Measurements from ENCODE around the gene ZNF428. TPM values are rescaled to one million over a fixed set of nuclear protein-coding genes. Genes with fewer than 3 reads are reported as not detected.

The ZNF428 gene
- total RNA-seq, 3 donors from 2014 or later (not counting 1 experiment from before 2014, with no cell fraction given), result 36.3 to 50.5 (median 37.6) TPM

DNA sequence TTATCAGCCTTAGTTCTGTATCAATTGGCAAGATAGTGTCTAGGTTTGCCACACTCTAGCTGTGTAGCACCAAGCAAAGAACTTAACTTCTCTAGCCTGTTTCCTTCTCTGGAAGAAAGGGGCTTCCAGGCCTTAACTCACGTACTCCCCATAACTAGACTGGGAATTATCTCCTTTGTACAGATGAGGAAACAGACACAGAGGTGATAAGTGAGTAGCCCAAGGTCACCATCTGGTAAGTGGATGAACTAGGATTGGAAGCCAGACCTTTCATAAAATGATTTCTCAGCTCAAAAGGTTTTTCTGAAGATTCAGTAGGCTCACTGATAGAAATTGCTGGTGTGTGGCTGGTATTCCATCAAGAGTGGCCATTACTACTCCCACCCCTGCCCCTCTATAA is 3.1 kb downstream of the ZNF428 start:
- no peaks in the 10 kb centered on the region for H3K36me3 Mint-ChIP-seq
- no peak for ATAC-seq
- H3K4me3 Mint-ChIP-seq, result no peak overlapping the region
- Histone ChIP-seq H3K27ac (ENCODE audit: low read length) (no peak overlapping the region), H3K4me3 (ENCODE audit: low read length) (no peak overlapping the region), H3K36me3 (ENCODE audit: control insufficient read depth, insufficient read depth, low read length) (peaks cover 18% of the 10 kb centered on the region), H3K9me3 (ENCODE audit: control insufficient read depth, insufficient read depth, low read length) (no peaks in the 10 kb centered on the region), H3K27me3 (ENCODE audit: control insufficient read depth, insufficient read depth, low read length) (no peaks in the 10 kb centered on the region), H3K4me1 (ENCODE audit: control insufficient read depth, insufficient read depth, low read length) (peaks cover 18% of the 10 kb centered on the region)
- WGBS (ENCODE audit: insufficient coverage), result no CpG with 5 or more reads among the region's 1 CpG
- DNase-seq, result no peak
- no peaks in the 10 kb centered on the region for H3K9me3 Mint-ChIP-seq
- H3K27me3 Mint-ChIP-seq (ENCODE audit: low read depth in 2 of 2), result no peaks in the 10 kb centered on the region
- intact Hi-C loops (cut with micrococcal nuclease), result no loop called here
- H3K4me1 Mint-ChIP-seq, result peaks cover 46 to 75% of the 10 kb centered on the region in 2 donors
- TF ChIP-seq, protein P1, sequence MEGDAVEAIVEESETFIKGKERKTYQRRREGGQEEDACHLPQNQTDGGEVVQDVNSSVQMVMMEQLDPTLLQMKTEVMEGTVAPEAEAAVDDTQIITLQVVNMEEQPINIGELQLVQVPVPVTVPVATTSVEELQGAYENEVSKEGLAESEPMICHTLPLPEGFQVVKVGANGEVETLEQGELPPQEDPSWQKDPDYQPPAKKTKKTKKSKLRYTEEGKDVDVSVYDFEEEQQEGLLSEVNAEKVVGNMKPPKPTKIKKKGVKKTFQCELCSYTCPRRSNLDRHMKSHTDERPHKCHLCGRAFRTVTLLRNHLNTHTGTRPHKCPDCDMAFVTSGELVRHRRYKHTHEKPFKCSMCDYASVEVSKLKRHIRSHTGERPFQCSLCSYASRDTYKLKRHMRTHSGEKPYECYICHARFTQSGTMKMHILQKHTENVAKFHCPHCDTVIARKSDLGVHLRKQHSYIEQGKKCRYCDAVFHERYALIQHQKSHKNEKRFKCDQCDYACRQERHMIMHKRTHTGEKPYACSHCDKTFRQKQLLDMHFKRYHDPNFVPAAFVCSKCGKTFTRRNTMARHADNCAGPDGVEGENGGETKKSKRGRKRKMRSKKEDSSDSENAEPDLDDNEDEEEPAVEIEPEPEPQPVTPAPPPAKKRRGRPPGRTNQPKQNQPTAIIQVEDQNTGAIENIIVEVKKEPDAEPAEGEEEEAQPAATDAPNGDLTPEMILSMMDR (IDR thresholded peaks at IDR 0.05), result no peak
- H3K27ac Mint-ChIP-seq, result peak overlapping the region; percentile 35 to 72

DNA sequence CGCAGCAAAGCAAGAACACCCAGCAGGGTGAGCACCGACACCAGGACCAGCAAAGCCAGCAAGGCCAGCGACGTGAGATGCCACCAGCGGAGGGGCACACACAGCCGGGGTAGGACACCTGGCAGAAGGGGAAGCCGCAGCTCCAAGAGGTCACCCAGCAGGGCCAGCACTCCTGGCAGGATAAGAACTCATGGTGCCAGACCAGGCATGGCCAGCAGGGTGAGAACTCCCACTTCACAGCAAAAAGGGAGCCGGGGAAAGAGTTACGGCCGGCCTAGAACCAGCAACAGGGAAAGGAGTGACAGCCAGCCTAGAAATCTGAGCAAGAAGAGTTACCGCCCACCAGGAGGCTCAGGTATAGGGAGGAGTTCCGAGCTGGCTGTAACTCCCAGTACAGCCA is 7.1 kb downstream of the ZNF428 start:
- WGBS (ENCODE audit: insufficient coverage), result 99% methylated on average over 12 of the region's 12 CpGs
- no peak overlapping the region for H3K27ac ChIP-seq (ENCODE audit: low read length)
- H3K4me1 ChIP-seq (ENCODE audit: control insufficient read depth, insufficient read depth, low read length), result no peaks in the 10 kb centered on the region
- peaks cover 18% of the 10 kb centered on the region for H3K36me3 ChIP-seq (ENCODE audit: control insufficient read depth, insufficient read depth, low read length)
- no peak for DNase-seq
- H3K27ac Mint-ChIP-seq, result peak overlapping the region in 1 of 2 donors; percentile 5
- no peak overlapping the region for H3K4me3 Mint-ChIP-seq
- H3K9me3 Mint-ChIP-seq, result no peaks in the 10 kb centered on the region
- no peaks in the 10 kb centered on the region for H3K27me3 ChIP-seq (ENCODE audit: control insufficient read depth, insufficient read depth, low read length)
- no peaks in the 10 kb centered on the region for H3K9me3 ChIP-seq (ENCODE audit: control insufficient read depth, insufficient read depth, low read length)
- TF ChIP-seq, protein P1 (IDR thresholded peaks at IDR 0.05), result no peak
- no peak overlapping the region for H3K4me3 ChIP-seq (ENCODE audit: low read length)
- no peaks in the 10 kb centered on the region for H3K36me3 Mint-ChIP-seq
- H3K27me3 Mint-ChIP-seq (ENCODE audit: low read depth in 2 of 2), result no peaks in the 10 kb centered on the region
- ATAC-seq, result no peak
- intact Hi-C loops (cut with micrococcal nuclease), result no loop called here
- peaks cover 24 to 73% of the 10 kb centered on the region in 2 donors for H3K4me1 Mint-ChIP-seq

DNA sequence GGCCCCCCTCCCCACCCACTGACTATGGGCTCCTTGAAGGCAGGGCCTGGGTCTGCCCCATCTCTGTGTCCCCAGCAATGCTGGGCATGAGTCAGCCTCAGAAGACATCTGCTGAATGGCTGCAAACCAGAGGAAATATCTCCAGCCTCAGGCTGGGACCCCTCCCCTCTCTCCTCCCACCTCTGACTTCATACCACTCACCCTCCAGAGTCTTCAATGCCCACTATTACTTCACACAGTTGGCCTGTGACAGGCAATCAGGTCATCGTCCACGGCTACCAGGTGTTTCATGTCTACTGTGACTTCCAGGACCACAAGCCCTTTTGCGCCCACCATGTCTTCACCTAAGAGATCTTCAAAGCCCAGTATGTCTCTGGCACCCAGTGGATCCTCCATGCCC is 7.6 kb downstream of the ZNF428 start, which contains the start of gene SRRM5:
TSS of gene SRRM5 (plus strand) at position 301 of the 400 bp plus-strand sequence. CDS start at position 335, 34 bp downstream.
- no peak for ATAC-seq
- WGBS (ENCODE audit: insufficient coverage), result 98% methylated on average over 3 of the region's 3 CpGs
- peak within 1 kb of the TSS in 1 of 2 donors; percentile 52 for H3K27ac Mint-ChIP-seq
- H3K27me3 ChIP-seq (ENCODE audit: control insufficient read depth, insufficient read depth, low read length), result no peaks in the 10 kb centered on the region
- H3K9me3 Mint-ChIP-seq, result no peaks in the 10 kb centered on the region
- H3K27me3 Mint-ChIP-seq (ENCODE audit: low read depth in 2 of 2), result no peaks in the 10 kb centered on the region
- H3K36me3 ChIP-seq (ENCODE audit: control insufficient read depth, insufficient read depth, low read length), result peaks cover 18% of the 10 kb centered on the region
- no peaks in the 10 kb centered on the region for H3K4me1 ChIP-seq (ENCODE audit: control insufficient read depth, insufficient read depth, low read length)
- TF ChIP-seq, protein P1 (IDR thresholded peaks at IDR 0.05), result no peak
- H3K4me3 Mint-ChIP-seq, result no peak within 1 kb of the TSS
- H3K27ac ChIP-seq (ENCODE audit: low read length), result no peak within 1 kb of the TSS
- H3K36me3 Mint-ChIP-seq, result no peaks in the 10 kb centered on the region
- no peaks in the 10 kb centered on the region for H3K9me3 ChIP-seq (ENCODE audit: control insufficient read depth, insufficient read depth, low read length)
- no peak within 1 kb of the TSS for H3K4me3 ChIP-seq (ENCODE audit: low read length)
- no peak for DNase-seq
- intact Hi-C loops (cut with micrococcal nuclease), result no loop called here
- peaks cover 24 to 73% of the 10 kb centered on the region in 2 donors for H3K4me1 Mint-ChIP-seq

DNA sequence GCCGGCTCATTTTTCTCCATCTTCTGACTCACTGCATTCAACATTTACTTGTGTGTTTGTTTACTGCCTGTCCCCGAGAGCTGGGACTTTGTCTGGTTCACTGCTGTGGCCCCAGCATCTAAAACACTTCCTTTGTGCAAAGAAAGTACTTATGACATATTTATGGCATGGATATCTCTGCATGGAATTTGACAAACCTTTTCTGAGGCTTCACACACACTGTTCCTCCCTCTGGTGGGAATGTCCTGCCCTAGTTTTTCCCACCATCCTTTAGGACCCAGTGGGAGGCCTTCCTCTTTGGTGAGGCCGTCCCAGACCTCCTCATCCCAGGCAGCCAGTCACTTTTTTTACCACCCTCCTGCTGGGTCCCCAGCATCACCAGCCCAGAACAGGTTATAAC is 8.9 kb downstream of the ZNF428 start:
- intact Hi-C loops (cut with micrococcal nuclease), result no loop called here
- Mint-ChIP-seq H3K4me3 (no peak overlapping the region), H3K9me3 (no peaks in the 10 kb centered on the region), H3K36me3 (no peaks in the 10 kb centered on the region), H3K27ac (peak overlapping the region in 1 of 2 donors; percentile 52), H3K4me1 (peaks cover 25 to 63% of the 10 kb centered on the region in 2 donors), H3K27me3 (ENCODE audit: low read depth in 2 of 2) (no peaks in the 10 kb centered on the region)
- 88% methylated on average over 3 of the region's 3 CpGs for whole genome bisulfite sequencing (ENCODE audit: insufficient coverage)
- no peaks in the 10 kb centered on the region for H3K9me3 ChIP-seq (ENCODE audit: control insufficient read depth, insufficient read depth, low read length)
- TF ChIP-seq, protein P1 (IDR thresholded peaks at IDR 0.05), result no peak
- H3K27ac ChIP-seq (ENCODE audit: low read length), result no peak overlapping the region
- no peak for DNase-seq
- H3K4me1 ChIP-seq (ENCODE audit: control insufficient read depth, insufficient read depth, low read length), result no peaks in the 10 kb centered on the region
- no peaks in the 10 kb centered on the region for H3K27me3 ChIP-seq (ENCODE audit: control insufficient read depth, insufficient read depth, low read length)
- ATAC-seq, result no peak
- no peak overlapping the region for H3K4me3 ChIP-seq (ENCODE audit: low read length)
- H3K36me3 ChIP-seq (ENCODE audit: control insufficient read depth, insufficient read depth, low read length), result peaks cover 20% of the 10 kb centered on the region
